HL-60 (cell line): ENCODE data around the gene RASAL1.

ENCODE experiments used
- DNase-seq, 2 experiments: peaks; one replicate each; pipeline ENCODE4 v3.0.0-alpha.2; 2010 to 2020; ENCODE audit warnings: low read depth in 1 of 2, low spot score in 1 of 2
- H3K27ac ChIP-seq: fragments of 250-450 bp; sonication (Bioruptor Pico); replicated peaks from 2 replicates; pipeline ENCODE4 v1.5.1; 2020; ENCODE audit warnings: mild to moderate bottlenecking, moderate library complexity
- H3K27me3 ChIP-seq: fragments of 250-450 bp; sonication (Bioruptor Pico); 2 replicates; pipeline ENCODE4 v1.5.1; 2021; ENCODE audit warnings: mild to moderate bottlenecking, moderate library complexity; ENCODE audit not compliant: insufficient read depth, poor library complexity, severe bottlenecking
- H3K4me3 ChIP-seq: replicated peaks from 2 replicates; pipeline ENCODE4 v1.5.1; 2011; ENCODE audit warnings: mild to moderate bottlenecking, control low read depth, low read length; ENCODE audit not compliant: insufficient read depth
- GABPA ChIP-seq: IDR thresholded peaks from 2 replicates; pipeline ENCODE4 v1.6.1; 2012; ENCODE audit warnings: low read depth
- POLR2AphosphoS5 ChIP-seq: IDR thresholded peaks from 2 replicates; pipeline ENCODE4 v1.6.1; 2012; ENCODE audit warnings: low read depth
- SPI1 ChIP-seq: IDR thresholded peaks from 2 replicates; pipeline ENCODE4 v1.6.1; 2012; ENCODE audit warnings: low read depth, mild to moderate bottlenecking, borderline replicate concordance
- TF ChIP-seq, protein P1 (sequence below): IDR thresholded peaks from one replicate; pipeline ENCODE4 v1.5.1; 2011; ENCODE audit warnings: low read length, control low read depth, inconsistent platforms; ENCODE audit not compliant: insufficient read depth
- TF ChIP-seq, protein P2 (sequence below): IDR thresholded peaks from 2 replicates; pipeline ENCODE4 v1.6.1; 2012; ENCODE audit warnings: low read depth; ENCODE audit not compliant: insufficient replicate concordance

RASAL1 gene

DNA sequence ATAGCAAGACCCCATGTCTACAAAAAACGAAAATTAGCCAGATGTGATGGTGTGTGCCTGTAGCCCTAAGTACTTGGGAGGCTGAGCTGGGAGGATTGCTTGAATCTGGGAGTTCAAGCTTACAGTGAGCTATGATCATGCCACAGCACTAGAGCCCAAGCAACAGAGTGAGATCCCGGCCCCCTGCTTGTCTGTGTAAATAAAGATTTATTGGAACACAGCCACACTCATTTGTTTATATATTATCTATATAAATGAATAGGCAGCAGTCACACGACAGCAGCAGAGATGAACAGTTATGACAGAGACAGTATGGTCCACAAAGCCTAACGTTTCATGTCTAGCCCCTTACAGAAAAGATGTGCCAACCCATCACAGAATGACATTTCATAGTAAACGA, 34.9 kb upstream of the RASAL1 start:
- Histone ChIP-seq H3K27ac (no peak overlapping the region), H3K4me3 (no peak overlapping the region), H3K27me3 (no peaks in the 10 kb centered on the region)
- TF ChIP-seq GABPA (no peak), SPI1 (no peak)
- TF ChIP-seq, protein P1, sequence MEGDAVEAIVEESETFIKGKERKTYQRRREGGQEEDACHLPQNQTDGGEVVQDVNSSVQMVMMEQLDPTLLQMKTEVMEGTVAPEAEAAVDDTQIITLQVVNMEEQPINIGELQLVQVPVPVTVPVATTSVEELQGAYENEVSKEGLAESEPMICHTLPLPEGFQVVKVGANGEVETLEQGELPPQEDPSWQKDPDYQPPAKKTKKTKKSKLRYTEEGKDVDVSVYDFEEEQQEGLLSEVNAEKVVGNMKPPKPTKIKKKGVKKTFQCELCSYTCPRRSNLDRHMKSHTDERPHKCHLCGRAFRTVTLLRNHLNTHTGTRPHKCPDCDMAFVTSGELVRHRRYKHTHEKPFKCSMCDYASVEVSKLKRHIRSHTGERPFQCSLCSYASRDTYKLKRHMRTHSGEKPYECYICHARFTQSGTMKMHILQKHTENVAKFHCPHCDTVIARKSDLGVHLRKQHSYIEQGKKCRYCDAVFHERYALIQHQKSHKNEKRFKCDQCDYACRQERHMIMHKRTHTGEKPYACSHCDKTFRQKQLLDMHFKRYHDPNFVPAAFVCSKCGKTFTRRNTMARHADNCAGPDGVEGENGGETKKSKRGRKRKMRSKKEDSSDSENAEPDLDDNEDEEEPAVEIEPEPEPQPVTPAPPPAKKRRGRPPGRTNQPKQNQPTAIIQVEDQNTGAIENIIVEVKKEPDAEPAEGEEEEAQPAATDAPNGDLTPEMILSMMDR, result no peak
- TF ChIP-seq, protein P2, sequence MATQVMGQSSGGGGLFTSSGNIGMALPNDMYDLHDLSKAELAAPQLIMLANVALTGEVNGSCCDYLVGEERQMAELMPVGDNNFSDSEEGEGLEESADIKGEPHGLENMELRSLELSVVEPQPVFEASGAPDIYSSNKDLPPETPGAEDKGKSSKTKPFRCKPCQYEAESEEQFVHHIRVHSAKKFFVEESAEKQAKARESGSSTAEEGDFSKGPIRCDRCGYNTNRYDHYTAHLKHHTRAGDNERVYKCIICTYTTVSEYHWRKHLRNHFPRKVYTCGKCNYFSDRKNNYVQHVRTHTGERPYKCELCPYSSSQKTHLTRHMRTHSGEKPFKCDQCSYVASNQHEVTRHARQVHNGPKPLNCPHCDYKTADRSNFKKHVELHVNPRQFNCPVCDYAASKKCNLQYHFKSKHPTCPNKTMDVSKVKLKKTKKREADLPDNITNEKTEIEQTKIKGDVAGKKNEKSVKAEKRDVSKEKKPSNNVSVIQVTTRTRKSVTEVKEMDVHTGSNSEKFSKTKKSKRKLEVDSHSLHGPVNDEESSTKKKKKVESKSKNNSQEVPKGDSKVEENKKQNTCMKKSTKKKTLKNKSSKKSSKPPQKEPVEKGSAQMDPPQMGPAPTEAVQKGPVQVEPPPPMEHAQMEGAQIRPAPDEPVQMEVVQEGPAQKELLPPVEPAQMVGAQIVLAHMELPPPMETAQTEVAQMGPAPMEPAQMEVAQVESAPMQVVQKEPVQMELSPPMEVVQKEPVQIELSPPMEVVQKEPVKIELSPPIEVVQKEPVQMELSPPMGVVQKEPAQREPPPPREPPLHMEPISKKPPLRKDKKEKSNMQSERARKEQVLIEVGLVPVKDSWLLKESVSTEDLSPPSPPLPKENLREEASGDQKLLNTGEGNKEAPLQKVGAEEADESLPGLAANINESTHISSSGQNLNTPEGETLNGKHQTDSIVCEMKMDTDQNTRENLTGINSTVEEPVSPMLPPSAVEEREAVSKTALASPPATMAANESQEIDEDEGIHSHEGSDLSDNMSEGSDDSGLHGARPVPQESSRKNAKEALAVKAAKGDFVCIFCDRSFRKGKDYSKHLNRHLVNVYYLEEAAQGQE, result no peak
- DNase-seq, result no peak

DNA sequence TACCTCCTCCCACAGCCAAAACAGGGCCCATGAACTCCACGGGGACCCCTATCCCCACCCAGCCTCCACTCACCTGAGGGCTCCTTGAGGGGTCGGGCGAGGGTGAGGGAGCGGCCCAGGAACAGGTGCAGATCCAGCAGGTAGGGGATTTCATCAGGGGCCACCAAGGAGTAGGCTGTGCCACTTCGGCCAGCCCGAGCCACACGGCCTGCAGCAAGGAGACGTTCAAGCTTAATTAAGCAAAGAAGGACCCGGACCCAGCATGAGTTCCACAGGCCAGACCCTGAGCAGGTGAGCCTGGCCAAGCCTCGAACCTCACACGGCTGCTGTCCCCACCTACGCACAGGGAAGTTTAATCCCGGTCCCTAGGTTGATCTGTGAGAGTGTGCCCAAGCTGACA, 34.1 kb upstream of the RASAL1 start:
- DNase-seq, result no peak
- H3K27ac ChIP-seq, result no peak overlapping the region
- no peak for TF ChIP-seq SPI1
- TF ChIP-seq POLR2AphosphoS5, result no peak
- TF ChIP-seq, protein P1, result no peak
- TF ChIP-seq GABPA, result no peak
- TF ChIP-seq, protein P2, result no peak
- H3K4me3 ChIP-seq, result no peak overlapping the region
- H3K27me3 ChIP-seq, result no peaks in the 10 kb centered on the region

DNA sequence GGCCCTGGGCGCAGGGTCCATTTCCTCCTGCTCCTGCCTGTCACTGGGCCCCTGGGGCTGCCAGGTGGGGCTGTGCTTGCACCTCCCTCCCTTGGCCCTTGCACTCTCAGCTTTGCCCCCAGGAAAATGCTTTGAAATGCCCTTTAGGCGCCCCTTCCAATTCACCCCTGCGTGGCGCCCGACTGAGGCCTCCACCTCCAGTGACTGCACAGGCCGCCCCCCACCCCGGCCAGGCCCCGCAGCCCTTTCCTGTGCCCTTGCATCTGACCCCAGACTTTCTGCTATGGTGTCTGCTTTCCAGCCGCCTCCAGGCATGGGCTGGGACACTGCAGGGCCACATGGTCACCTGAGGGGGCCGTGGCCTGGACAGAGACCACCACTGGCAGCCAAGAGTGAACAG, 32.3 kb upstream of the RASAL1 start:
- H3K27ac ChIP-seq, result no peak overlapping the region
- no peak for TF ChIP-seq POLR2AphosphoS5
- TF ChIP-seq SPI1, result no peak
- TF ChIP-seq, protein P1, result no peak
- TF ChIP-seq, protein P2, result no peak
- no peak overlapping the region for H3K4me3 ChIP-seq
- no peak for DNase-seq
- no peaks in the 10 kb centered on the region for H3K27me3 ChIP-seq
